T-cell (primary cell): ENCODE measurements around the gene GHRH. TPM values are rescaled to one million over a fixed set of nuclear protein-coding genes. Genes with fewer than 3 reads are reported as not detected.

Experiments
- ATAC-seq, 4 experiments: fragments of 200-7000 bp in 3 of 4; fragments of 150-1000 bp in 1 of 4; cut with Tn5 transposase; replicated peaks in 1 of 4; 1 replicate in 3 of 4; 2 replicates in 1 of 4; pipeline ENCODE4 v1.10.0; 2021; ENCODE audit warnings: moderate library complexity in 3 of 4, mild to moderate bottlenecking in 2 of 4, moderate number of reproducible peaks in 1 of 4
- CTCF ChIA-PET, 2 donors: fragments of 300-600 bp; sonication (Branson Sonifier 250); formaldehyde crosslinking; loops; one replicate each; lab custom pipeline; 2022; ENCODE audit warnings: antibody characterized with exemption in 2 of 2; lab: Charles Lee
- POLR2A ChIA-PET, 2 donors: fragments of 300-600 bp; sonication (Branson Sonifier 250); formaldehyde crosslinking; loops; one replicate each; lab custom pipeline; 2022; ENCODE audit warnings: antibody characterized with exemption in 2 of 2; lab: Charles Lee
- DNase-seq, 35 experiments: peaks; one replicate each; pipeline versions ENCODE4 v3.0.0 to v3.0.0-alpha.2; 2013 to 2023
- H3K27ac ChIP-seq: one replicate; pipeline ENCODE4 v1.5.1; 2013; ENCODE audit warnings: low read length
- H3K27me3 ChIP-seq, 2 experiments: replicated peaks in 1 of 2; 1 replicate in 1 of 2; 2 replicates in 1 of 2; pipeline versions ENCODE4 v1.6.1 to v1.7.0; 2013; ENCODE audit warnings: low read length in 1 of 2, mixed read lengths in 1 of 2; ENCODE audit not compliant: control insufficient read depth in 2 of 2, insufficient read depth in 2 of 2; ENCODE audit errors: extremely low read depth in 1 of 2
- H3K36me3 ChIP-seq, 2 donors: 1 replicate in 1 of 2; 2 replicates in 1 of 2; pipeline versions ENCODE4 v1.6.1 to v1.7.0; 2013; ENCODE audit warnings: low read length in 1 of 2; ENCODE audit not compliant: control insufficient read depth in 2 of 2, insufficient read depth in 1 of 2; ENCODE audit errors: extremely low read depth in 1 of 2
- H3K4me1 ChIP-seq, 2 experiments: 1 replicate in 1 of 2; 2 replicates in 1 of 2; pipeline versions ENCODE4 v1.6.1 to v1.7.0; 2013; ENCODE audit warnings: low read length in 2 of 2, mixed read lengths in 1 of 2; ENCODE audit not compliant: insufficient read depth in 2 of 2, control insufficient read depth in 1 of 2; ENCODE audit errors: extremely low read depth in 1 of 2
- H3K4me3 ChIP-seq, 2 donors: 1 replicate in 1 of 2; 2 replicates in 1 of 2; pipeline versions ENCODE4 v1.5.1 to v1.7.0; 2013; ENCODE audit warnings: mild to moderate bottlenecking in 2 of 2, low read length in 1 of 2, moderate library complexity in 1 of 2; ENCODE audit not compliant: control insufficient read depth in 1 of 2; ENCODE audit errors: extremely low read depth in 1 of 2
- H3K9me3 ChIP-seq: 2 replicates; pipeline ENCODE4 v1.7.0; 2013
- H3K27ac Mint-ChIP-seq, 2 donors: one replicate each; pipeline ENCODE4 v1.8.0; 2020 to 2021; ENCODE audit warnings: mild to moderate bottlenecking in 2 of 2, mixed read lengths in 2 of 2
- H3K27me3 Mint-ChIP-seq, 2 donors: one replicate each; pipeline ENCODE4 v1.8.0; 2021 to 2022; ENCODE audit warnings: mixed read lengths in 2 of 2
- H3K36me3 Mint-ChIP-seq: one replicate; pipeline ENCODE4 v1.8.0; 2021; ENCODE audit warnings: mixed read lengths
- H3K4me1 Mint-ChIP-seq, 3 donors: one replicate each; pipeline ENCODE4 v1.8.0; 2020 to 2022; ENCODE audit warnings: mixed read lengths in 3 of 3, mild to moderate bottlenecking in 1 of 3
- H3K4me3 Mint-ChIP-seq, 3 donors: one replicate each; pipeline ENCODE4 v1.8.0; 2020 to 2022; ENCODE audit warnings: mild to moderate bottlenecking in 3 of 3, mixed read lengths in 3 of 3, moderate library complexity in 3 of 3
- H3K9me3 Mint-ChIP-seq, 3 donors: one replicate each; pipeline ENCODE4 v1.8.0; 2020 to 2022; ENCODE audit warnings: mixed read lengths in 3 of 3
- WGBS: methylation state at CpG from one replicate; pipeline ENCODE4 v1.1.5; 2013; ENCODE audit warnings: missing lambda C conversion rate; ENCODE audit not compliant: insufficient coverage; 5-methylcytosine and 5-hydroxymethylcytosine counted together
- total RNA-seq, 35 experiments: library from RNA in 6 of 35; stranded (reverse) in 6 of 35; fragments of 120-200 nt in 1 of 35; gene quantifications; one replicate each; pipeline versions ENCODE4 v1.2.1 to v1.2.4 and lab custom pipeline; 2013 to 2026

GHRH gene
- total RNA-seq, 5 donors from 2014 or later (not counting 1 experiment from before 2014, with no cell fraction given) = not detected

- DNase-seq (no peak), ATAC-seq (no peak)
- H3K4me1 ChIP-seq = no peaks in the 10 kb centered on the region
- H3K4me3 ChIP-seq = no peak overlapping the region
- H3K27ac ChIP-seq = no peak overlapping the region
- Mint-ChIP-seq H3K27me3 (no peaks in the 10 kb centered on the region), H3K27ac (no peak overlapping the region), H3K36me3 (peaks cover 78% of the 10 kb centered on the region), H3K9me3 (no peaks in the 10 kb centered on the region), H3K4me1 (no peaks in the 10 kb centered on the region), H3K4me3 (no peak overlapping the region)
- ChIA-PET CTCF (no interaction called here), POLR2A (no interaction called here)
- no peaks in the 10 kb centered on the region for H3K27me3 ChIP-seq
- no peaks in the 10 kb centered on the region for H3K9me3 ChIP-seq
- 100% methylated on average over 3 of the region's 6 CpGs for WGBS
- peaks cover 22 to 99% of the 10 kb centered on the region in 2 donors for H3K36me3 ChIP-seq
Observed at GRCh38 chr20:37238426-37238825, 23.2 kb downstream of the GHRH start.

GRCh38 chr20:37237656-37238055 is 24.0 kb downstream of the GHRH start:
- Mint-ChIP-seq H3K4me3 (no peak overlapping the region), H3K4me1 (no peaks in the 10 kb centered on the region), H3K36me3 (peaks cover 72% of the 10 kb centered on the region), H3K9me3 (no peaks in the 10 kb centered on the region), H3K27ac (no peak overlapping the region), H3K27me3 (no peaks in the 10 kb centered on the region)
- ATAC-seq (no peak), DNase-seq (no peak)
- ChIA-PET POLR2A (no interaction called here), CTCF (no interaction called here)
- Histone ChIP-seq H3K4me1 (no peaks in the 10 kb centered on the region), H3K36me3 (peaks cover 21 to 97% of the 10 kb centered on the region in 2 donors), H3K4me3 (no peak overlapping the region), H3K9me3 (no peaks in the 10 kb centered on the region), H3K27me3 (no peaks in the 10 kb centered on the region), H3K27ac (no peak overlapping the region)
- 100% methylated on average over 2 of the region's 5 CpGs for WGBS

DNA sequence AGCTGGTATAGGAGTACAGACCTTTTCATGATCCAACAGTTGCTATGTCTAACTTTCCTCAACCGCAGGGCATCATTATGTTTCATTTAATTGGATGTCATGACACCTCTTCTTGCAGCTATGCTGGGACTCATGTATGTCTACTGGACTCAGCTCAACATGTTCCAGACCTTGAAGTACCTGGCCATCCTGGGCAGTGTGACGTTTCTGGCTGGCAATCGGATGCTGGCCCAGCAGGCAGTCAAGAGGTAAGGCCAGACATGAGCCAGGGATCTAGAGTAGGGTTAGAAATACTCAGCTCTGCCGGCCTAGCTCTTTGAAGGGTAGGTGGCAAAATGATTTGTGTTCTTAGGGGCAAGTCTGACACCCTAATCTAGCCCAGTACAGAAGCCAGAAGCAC is 25.2 kb downstream of the GHRH start:
- ATAC-seq = no peak
- Histone ChIP-seq H3K27me3 (no peaks in the 10 kb centered on the region), H3K27ac (no peak overlapping the region), H3K4me3 (no peak overlapping the region), H3K9me3 (no peaks in the 10 kb centered on the region), H3K36me3 (peaks cover 21 to 97% of the 10 kb centered on the region in 2 donors), H3K4me1 (no peaks in the 10 kb centered on the region)
- H3K9me3 Mint-ChIP-seq = no peaks in the 10 kb centered on the region
- CTCF ChIA-PET = no interaction called here
- H3K27ac Mint-ChIP-seq = no peak overlapping the region
- H3K4me1 Mint-ChIP-seq = no peaks in the 10 kb centered on the region
- no peak overlapping the region for H3K4me3 Mint-ChIP-seq
- no peaks in the 10 kb centered on the region for H3K27me3 Mint-ChIP-seq
- WGBS = 96% methylated on average over 3 of the region's 4 CpGs
- DNase-seq = no peak
- POLR2A ChIA-PET = interaction anchor here in 1 of 2 donors (0.6 kb wide), 1 partner anchor 1782 kb away, joined by 7 read pairs; no protein-coding TSS in a partner anchor
- peaks cover 74% of the 10 kb centered on the region for H3K36me3 Mint-ChIP-seq

GRCh38 chr20:37235065-37235464 is 26.5 kb downstream of the GHRH start:
- WGBS = 98% methylated on average over 6 of the region's 6 CpGs

DNA sequence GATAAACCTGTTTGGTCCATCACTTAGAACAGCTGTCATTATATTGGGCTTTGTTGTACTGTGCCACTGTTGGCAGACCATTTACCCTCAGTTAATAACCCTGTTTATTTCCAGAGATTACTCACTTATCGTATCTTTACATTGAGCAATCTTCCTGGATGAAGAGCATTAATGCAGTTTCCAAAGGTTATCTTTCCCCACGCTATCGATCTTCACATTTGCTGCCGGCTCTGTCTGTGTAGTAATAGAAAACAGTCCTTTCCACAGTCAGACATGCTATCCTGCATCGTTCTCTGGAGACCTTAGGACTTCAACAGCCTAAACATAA is 27.4 kb downstream of the GHRH start:
- Mint-ChIP-seq H3K27me3 (no peaks in the 10 kb centered on the region), H3K9me3 (no peaks in the 10 kb centered on the region), H3K4me3 (no peak overlapping the region), H3K27ac (no peak overlapping the region), H3K4me1 (no peaks in the 10 kb centered on the region), H3K36me3 (peaks cover 73% of the 10 kb centered on the region)
- no peak for ATAC-seq
- no peaks in the 10 kb centered on the region for H3K27me3 ChIP-seq
- no peak overlapping the region for H3K4me3 ChIP-seq
- CTCF ChIA-PET = no interaction called here
- no peaks in the 10 kb centered on the region for H3K4me1 ChIP-seq
- POLR2A ChIA-PET = no interaction called here
- H3K27ac ChIP-seq = no peak overlapping the region
- peaks cover 19 to 97% of the 10 kb centered on the region in 2 donors for H3K36me3 ChIP-seq
- DNase-seq = no peak
- WGBS = no CpG with 5 or more reads among the region's 5 CpGs
- H3K9me3 ChIP-seq = no peaks in the 10 kb centered on the region

More at GRCh38 chr20:37235065-37235464, 26.5 kb downstream of the GHRH start:
- CTCF ChIA-PET = no interaction called here
- no peak overlapping the region for H3K27ac ChIP-seq
- ATAC-seq = no peak
- H3K36me3 Mint-ChIP-seq = peaks cover 74% of the 10 kb centered on the region
- no peaks in the 10 kb centered on the region for H3K4me1 ChIP-seq
- H3K27me3 ChIP-seq = no peaks in the 10 kb centered on the region
- no peak for DNase-seq
- no peaks in the 10 kb centered on the region for H3K4me1 Mint-ChIP-seq
- POLR2A ChIA-PET = no interaction called here
- no peaks in the 10 kb centered on the region for H3K9me3 ChIP-seq
- no peaks in the 10 kb centered on the region for H3K27me3 Mint-ChIP-seq
- no peak overlapping the region for H3K4me3 ChIP-seq
- H3K9me3 Mint-ChIP-seq = no peaks in the 10 kb centered on the region
- H3K36me3 ChIP-seq = peaks cover 19 to 97% of the 10 kb centered on the region in 2 donors
- H3K27ac Mint-ChIP-seq = no peak overlapping the region
- no peak overlapping the region for H3K4me3 Mint-ChIP-seq

DNA sequence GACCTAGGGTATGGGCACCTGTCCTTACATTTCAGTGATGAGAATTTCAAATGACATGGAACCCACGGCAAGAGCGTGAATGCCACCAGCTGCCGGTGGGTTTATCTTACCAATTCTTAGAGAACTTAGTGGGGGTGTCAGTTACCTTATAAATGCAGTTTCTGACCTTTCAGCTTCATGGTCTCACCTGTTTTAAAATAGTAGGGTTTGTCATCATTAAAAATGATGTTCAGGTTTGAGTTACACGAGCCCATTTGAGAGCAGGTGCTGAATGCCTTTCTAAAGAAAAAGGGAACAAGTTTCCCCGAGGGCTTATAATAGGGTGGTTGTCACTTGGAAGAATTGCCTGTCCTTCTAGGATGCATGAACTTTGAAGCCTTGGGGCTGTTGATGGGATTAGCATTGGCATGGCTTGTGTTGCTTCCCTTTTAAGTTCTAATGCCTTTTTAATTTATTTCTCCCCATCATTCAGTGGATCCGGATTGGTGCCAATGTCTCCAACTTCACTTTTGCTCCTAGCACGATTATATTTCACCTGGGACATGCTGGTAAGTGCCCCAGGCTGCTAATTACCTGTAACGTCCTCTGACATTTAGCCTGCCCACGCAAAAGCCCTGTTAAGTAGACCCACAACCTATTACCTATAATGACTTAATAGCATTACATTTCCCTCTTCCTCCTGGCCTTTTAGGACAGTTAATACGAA is 27.9 kb downstream of the GHRH start:
- peaks cover 74% of the 10 kb centered on the region for H3K36me3 Mint-ChIP-seq
- no peak for ATAC-seq
- Histone ChIP-seq H3K4me3 (no peak overlapping the region), H3K9me3 (no peaks in the 10 kb centered on the region), H3K36me3 (peaks cover 20 to 97% of the 10 kb centered on the region in 2 donors), H3K27me3 (no peaks in the 10 kb centered on the region), H3K27ac (no peak overlapping the region), H3K4me1 (no peaks in the 10 kb centered on the region)
- no peak overlapping the region for H3K4me3 Mint-ChIP-seq
- ChIA-PET POLR2A (no interaction called here), CTCF (no interaction called here)
- no peak overlapping the region for H3K27ac Mint-ChIP-seq
- DNase-seq = no peak
- no peaks in the 10 kb centered on the region for H3K4me1 Mint-ChIP-seq
- WGBS = 90% methylated on average over 10 of the region's 10 CpGs
- no peaks in the 10 kb centered on the region for H3K9me3 Mint-ChIP-seq
- H3K27me3 Mint-ChIP-seq = no peaks in the 10 kb centered on the region
